CD4-positive, alpha-beta memory T cell (primary cell): ENCODE results near the gene RPL28. TPM values are rescaled to one million over a fixed set of nuclear protein-coding genes. Genes with fewer than 3 reads are reported as not detected.
A peak's percentile ranks its signal among the peaks of the same experiment; 100 is the strongest.

Source experiments
- CTCF ChIA-PET: fragments of 350-600 bp; sonication (Branson Sonifier 250); formaldehyde crosslinking; loops from one replicate; lab custom pipeline; 2021; ENCODE audit warnings: inconsistent platforms; ENCODE audit not compliant: partially characterized antibody; lab: Charles Lee
- POLR2A ChIA-PET: fragments of 350-600 bp; sonication (Branson Sonifier 250); formaldehyde crosslinking; loops from one replicate; lab custom pipeline; 2021; ENCODE audit not compliant: partially characterized antibody; lab: Charles Lee
- DNase-seq, 5 donors: peaks; one replicate each; pipeline versions ENCODE4 v3.0.0 to v3.0.0-alpha.2; 2020 to 2022; ENCODE audit warnings: mixed read lengths in 1 of 5
- H3K27ac ChIP-seq: one replicate; pipeline ENCODE4 v1.7.0; 2013; ENCODE audit warnings: low read depth, low read length
- H3K27me3 ChIP-seq: 2 replicates; pipeline ENCODE4 v1.7.0; 2013; ENCODE audit warnings: mild to moderate bottlenecking, low read length, moderate library complexity; ENCODE audit not compliant: insufficient read depth
- H3K36me3 ChIP-seq: 2 replicates; pipeline ENCODE4 v1.7.0; 2013; ENCODE audit warnings: mild to moderate bottlenecking, low read length, moderate library complexity; ENCODE audit not compliant: insufficient read depth
- H3K4me1 ChIP-seq: 2 replicates; pipeline ENCODE4 v1.7.0; 2013; ENCODE audit warnings: mild to moderate bottlenecking, low read length, moderate library complexity; ENCODE audit not compliant: insufficient read depth
- H3K4me3 ChIP-seq, 2 donors: one replicate each; pipeline ENCODE4 v1.7.0; 2013; ENCODE audit warnings: low read length in 2 of 2, mild to moderate bottlenecking in 1 of 2
- H3K9me3 ChIP-seq, 2 donors: one replicate each; pipeline ENCODE4 v1.7.0; 2013; ENCODE audit warnings: low read length in 2 of 2, control low read depth in 1 of 2; ENCODE audit not compliant: control insufficient read depth in 1 of 2
- H3K27ac Mint-ChIP-seq, 7 donors: one replicate each; pipeline ENCODE4 v1.8.0; 2020 to 2021; ENCODE audit warnings: mixed read lengths in 7 of 7, mild to moderate bottlenecking in 6 of 7, inconsistent platforms in 3 of 7, moderate library complexity in 3 of 7
- H3K27me3 Mint-ChIP-seq, 2 donors: one replicate each; pipeline ENCODE4 v1.8.0; 2020 to 2021; ENCODE audit warnings: mixed read lengths in 2 of 2
- H3K36me3 Mint-ChIP-seq, 2 donors: one replicate each; pipeline ENCODE4 v1.8.0; 2020 to 2021; ENCODE audit warnings: mixed read lengths in 2 of 2, inconsistent platforms in 1 of 2, mild to moderate bottlenecking in 1 of 2
- H3K4me1 Mint-ChIP-seq, 4 donors: one replicate each; pipeline ENCODE4 v1.8.0; 2020 to 2021; ENCODE audit warnings: mixed read lengths in 4 of 4, mild to moderate bottlenecking in 1 of 4
- H3K4me3 Mint-ChIP-seq, 8 donors: one replicate each; pipeline ENCODE4 v1.8.0; 2020 to 2021; ENCODE audit warnings: mixed read lengths in 8 of 8, mild to moderate bottlenecking in 7 of 8, moderate library complexity in 6 of 8, inconsistent platforms in 3 of 8
- H3K9me3 Mint-ChIP-seq, 8 donors: one replicate each; pipeline ENCODE4 v1.8.0; 2020 to 2021; ENCODE audit warnings: mixed read lengths in 8 of 8, mild to moderate bottlenecking in 5 of 8, inconsistent platforms in 3 of 8, moderate library complexity in 1 of 8
- intact Hi-C: fragments of 100-400 bp; cut with micrococcal nuclease; formaldehyde crosslinking; loops from one replicate; pipeline ENCODE4 v1.15.1; 2023
- polyA plus RNA-seq, 2 donors: library from polyadenylated mRNA; unstranded; fragments of 300-500 nt; fragmentation: Illumina TruSeq; gene quantifications; one replicate each; pipeline ENCODE4 v1.2.3, GENCODE V29; 2021
- total RNA-seq, 2 experiments: library from RNA; stranded (reverse); gene quantifications; one replicate each; pipeline ENCODE4 v1.2.3, GENCODE V29; 2021

Gene RPL28
- total RNA-seq (1,000 to 10,000 TPM; 3,136 to 3,159 TPM), polyA plus RNA-seq (100 to 1,000 TPM; 257 to 784 TPM)

GRCh38 chr19:55385724-55386492, at the start of gene RPL28:
RPL28 (plus strand) TSS chr19:55385932; CDS start chr19:55386358, 426 bp downstream.
- peak within 1 kb of the TSS; percentile 99 to 100 (median 100) for H3K4me3 Mint-ChIP-seq
- peak; percentile 98 to 100 (median 99) for DNase-seq
- Histone ChIP-seq H3K4me3 (peak within 1 kb of the TSS; percentile 85 to 88), H3K4me1 (peaks cover 68% of the 10 kb centered on the region), H3K27ac (peak within 1 kb of the TSS; percentile 94), H3K9me3 (no peaks in the 10 kb centered on the region), H3K27me3 (no peaks in the 10 kb centered on the region), H3K36me3 (peaks cover 35% of the 10 kb centered on the region)
- H3K9me3 Mint-ChIP-seq, result peaks cover 0 to 9% (median 0%) of the 10 kb centered on the region in 8 donors
- CTCF ChIA-PET, result interaction anchor here (2.7 kb wide), 1 partner anchor 84 kb away, joined by 9 read pairs; no protein-coding TSS in a partner anchor
- intact Hi-C loops, result loop anchor here (1.0 to 10.0 kb wide), 8 partner anchors 22 to 239 kb away; partner anchors contain the start of genes HSPBP1, KMT5C, PPP6R1 and ZNF784
- peaks cover 21 to 54% of the 10 kb centered on the region in 2 donors for H3K36me3 Mint-ChIP-seq
- H3K27me3 Mint-ChIP-seq, result no peaks in the 10 kb centered on the region
- POLR2A ChIA-PET, result interaction anchor here (0.9 to 12.9 kb wide), 6 partner anchors 20 to 130 kb away, joined by 3 to 247 read pairs (median 5); partner anchors contain the start of genes KMT5C, UBE2S and ZNF628
- H3K4me1 Mint-ChIP-seq, result peaks cover 39 to 88% (median 63%) of the 10 kb centered on the region in 4 donors
- H3K27ac Mint-ChIP-seq, result peak within 1 kb of the TSS; percentile 98 to 100 (median 99)

- H3K9me3 ChIP-seq, result no peaks in the 10 kb centered on the region
- Mint-ChIP-seq H3K27me3 (peaks cover 1 to 17% of the 10 kb centered on the region in 2 donors), H3K4me1 (peaks cover 7 to 29% (median 14%) of the 10 kb centered on the region in 4 donors), H3K9me3 (peaks cover 0 to 5% (median 0%) of the 10 kb centered on the region in 8 donors), H3K36me3 (peaks cover 0 to 9% of the 10 kb centered on the region in 2 donors), H3K4me3 (no peak overlapping the region), H3K27ac (peak overlapping the region in 2 of 7 donors; percentile 97 to 98)
- intact Hi-C loops, result no loop called here
- no peak overlapping the region for H3K27ac ChIP-seq
- H3K4me1 ChIP-seq, result peaks cover 18% of the 10 kb centered on the region
- H3K27me3 ChIP-seq, result no peaks in the 10 kb centered on the region
- no peaks in the 10 kb centered on the region for H3K36me3 ChIP-seq
- POLR2A ChIA-PET, result interaction anchor here (1.6 to 4.1 kb wide), 2 partner anchors 34 to 50 kb away, joined by 10 to 94 read pairs; partner anchors contain the start of genes RPL28 and TMEM238
- H3K4me3 ChIP-seq, result no peak overlapping the region
- no peak for DNase-seq
- CTCF ChIA-PET, result no interaction called here
Observed at GRCh38 chr19:55336101-55336500, 49.6 kb upstream of the RPL28 start.

GRCh38 chr19:55339105-55339888, 46.4 kb upstream of the RPL28 start, which contains the start of gene KMT5C:
KMT5C (plus strand) TSS chr19:55339876; CDS start chr19:55341937, 2,061 bp downstream.
- POLR2A ChIA-PET, result interaction anchor here (0.5 to 4.1 kb wide), 34 partner anchors 9 to 890 kb away, joined by 3 to 94 read pairs (median 6); partner anchors contain the start of genes COX6B2, FIZ1, HSPBP1 and ISOC2
- peaks cover 0 to 5% (median 0%) of the 10 kb centered on the region in 8 donors for H3K9me3 Mint-ChIP-seq
- CTCF ChIA-PET, result interaction anchor here (1.0 to 2.6 kb wide), 10 partner anchors 8 to 137 kb away, joined by 3 to 30 read pairs (median 5); partner anchors contain the start of genes HSPBP1, TMEM238 and ZNF628

GRCh38 chr19:55339889-55340783, 45.6 kb upstream of the RPL28 start:
- peaks cover 24% of the 10 kb centered on the region for H3K4me1 ChIP-seq
- H3K27me3 ChIP-seq, result no peaks in the 10 kb centered on the region
- H3K27ac ChIP-seq, result peak overlapping the region; percentile 82
- POLR2A ChIA-PET, result interaction anchor here (0.5 to 4.1 kb wide), 33 partner anchors 8 to 891 kb away, joined by 3 to 94 read pairs (median 7); partner anchors contain the start of genes COX6B2, FIZ1, HSPBP1 and ISOC2
- peak in 1 of 5 donors; percentile 57 for DNase-seq
- peaks cover 1 to 12% of the 10 kb centered on the region in 2 donors for H3K27me3 Mint-ChIP-seq
- peaks cover 4 to 12% of the 10 kb centered on the region in 2 donors for H3K36me3 Mint-ChIP-seq
- peak overlapping the region; percentile 90 to 96 (median 93) for H3K4me3 Mint-ChIP-seq
- H3K27ac Mint-ChIP-seq, result peak overlapping the region; percentile 97 to 100 (median 99)
- H3K36me3 ChIP-seq, result peaks cover 3% of the 10 kb centered on the region
- intact Hi-C loops, result loop anchor here (1.0 kb wide), 10 partner anchors 14 to 313 kb away; partner anchors contain the start of genes COX6B2, HSPBP1, PPP1R12C and PPP6R1
- no peaks in the 10 kb centered on the region for H3K9me3 ChIP-seq
- peaks cover 0 to 5% (median 0%) of the 10 kb centered on the region in 8 donors for H3K9me3 Mint-ChIP-seq
- CTCF ChIA-PET, result interaction anchor here (1.0 to 2.6 kb wide), 8 partner anchors 9 to 136 kb away, joined by 3 to 30 read pairs (median 6); partner anchors contain the start of genes HSPBP1, TMEM238 and ZNF628
- H3K4me1 Mint-ChIP-seq, result peaks cover 9 to 35% (median 18%) of the 10 kb centered on the region in 4 donors
- H3K4me3 ChIP-seq, result peak overlapping the region; percentile 66 to 67

More at GRCh38 chr19:55339105-55339888, 46.4 kb upstream of the RPL28 start, which contains the start of gene KMT5C:
- Mint-ChIP-seq H3K36me3 (peaks cover 4 to 9% of the 10 kb centered on the region in 2 donors), H3K27ac (peak within 1 kb of the TSS; percentile 97 to 100 (median 99)), H3K4me3 (peak within 1 kb of the TSS; percentile 90 to 96 (median 93)), H3K4me1 (peaks cover 9 to 35% (median 18%) of the 10 kb centered on the region in 4 donors), H3K27me3 (peaks cover 1 to 12% of the 10 kb centered on the region in 2 donors)
- Histone ChIP-seq H3K27me3 (no peaks in the 10 kb centered on the region), H3K36me3 (peaks cover 3% of the 10 kb centered on the region), H3K27ac (peak within 1 kb of the TSS; percentile 90), H3K4me3 (peak within 1 kb of the TSS; percentile 66 to 74), H3K4me1 (peaks cover 24% of the 10 kb centered on the region), H3K9me3 (no peaks in the 10 kb centered on the region)
- peak; percentile 100 for DNase-seq
- intact Hi-C loops, result loop anchor here (1.0 kb wide), 10 partner anchors 15 to 314 kb away; partner anchors contain the start of genes COX6B2, HSPBP1, PPP1R12C and PPP6R1

- Histone ChIP-seq H3K4me3 (peak overlapping the region; percentile 3 to 67), H3K4me1 (peaks cover 24% of the 10 kb centered on the region), H3K36me3 (peaks cover 3% of the 10 kb centered on the region), H3K9me3 (no peaks in the 10 kb centered on the region), H3K27me3 (no peaks in the 10 kb centered on the region), H3K27ac (peak overlapping the region; percentile 82)
- H3K36me3 Mint-ChIP-seq, result peaks cover 4 to 16% of the 10 kb centered on the region in 2 donors
- H3K9me3 Mint-ChIP-seq, result peaks cover 0 to 5% (median 0%) of the 10 kb centered on the region in 8 donors
- H3K4me3 Mint-ChIP-seq, result peak overlapping the region; percentile 74 to 87 (median 80)
- ChIA-PET POLR2A (interaction anchor here (0.8 to 1.8 kb wide), 3 partner anchors 39 to 82 kb away, joined by 3 to 5 read pairs (median 5); partner anchors contain the start of genes PPP6R1 and TMEM238), CTCF (interaction anchor here (1.1 kb wide), 1 partner anchor 39 kb away, joined by 3 read pairs; no protein-coding TSS in a partner anchor)
- H3K4me1 Mint-ChIP-seq, result peaks cover 9 to 35% (median 18%) of the 10 kb centered on the region in 4 donors
- peaks cover 1 to 12% of the 10 kb centered on the region in 2 donors for H3K27me3 Mint-ChIP-seq
- DNase-seq, result peak in 2 of 5 donors; percentile 14 to 26
- H3K27ac Mint-ChIP-seq, result peak overlapping the region; percentile 76 to 97 (median 92)
- intact Hi-C loops, result no loop called here
Observed at GRCh38 chr19:55340784-55341147, 45.0 kb upstream of the RPL28 start.
